Germinal center (tissue), 1 donor: Measurements from ENCODE around the gene NAV2.

Experiments
- DNase-seq: peaks from one replicate; pipeline ENCODE4 v3.0.0; 2012; ENCODE audit warnings: mixed read lengths, low spot score

NAV2 gene

GRCh38 chr11:19975414-19975990 lies 262.9 kb downstream of the NAV2 start:
- no peak for DNase-seq

DNA sequence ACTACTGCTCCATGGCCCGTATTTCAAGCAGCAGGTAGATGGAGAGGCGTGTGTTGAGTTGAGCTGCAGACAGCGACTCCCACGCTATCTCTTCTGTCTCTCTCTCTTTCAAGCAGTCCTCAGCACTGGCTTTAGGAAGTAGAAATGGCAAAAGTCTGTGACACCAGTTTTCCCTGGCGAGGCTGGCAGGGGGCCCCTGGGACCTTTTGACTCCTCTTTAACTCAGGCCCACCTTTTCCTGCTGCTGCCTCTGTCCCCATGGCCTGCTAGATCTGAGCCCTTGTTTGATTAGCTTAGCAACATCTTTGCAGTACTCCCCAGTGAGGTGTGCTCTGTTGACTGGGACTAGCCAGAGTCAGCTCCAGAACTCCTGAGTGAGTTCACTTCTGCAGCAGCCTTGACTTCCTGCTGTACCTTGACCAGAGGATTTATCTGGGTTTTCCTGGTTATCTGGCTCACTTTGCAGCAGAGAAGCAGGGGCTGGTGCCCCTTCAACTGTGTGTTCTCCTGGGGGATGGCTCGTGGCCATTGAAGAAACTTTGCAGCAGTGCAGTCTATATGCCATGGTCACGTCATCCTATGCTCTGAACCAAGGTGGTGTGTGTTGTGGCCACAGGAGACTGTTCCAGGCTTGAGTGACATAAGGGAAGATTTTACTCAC lies 263.8 kb downstream of the NAV2 start:
- DNase-seq, result no peak

GRCh38 chr11:19977941-19978340 lies 265.3 kb downstream of the NAV2 start:
- no peak for DNase-seq

GRCh38 chr11:19978668-19979518 lies 266.3 kb downstream of the NAV2 start:
- no peak for DNase-seq

- DNase-seq, result peak; percentile 72
These were observed 266.8 kb downstream of the NAV2 start for GRCh38 chr11:19979519-19979845.

GRCh38 chr11:19980388-19980787 lies 267.8 kb downstream of the NAV2 start:
- DNase-seq, result no peak

DNA sequence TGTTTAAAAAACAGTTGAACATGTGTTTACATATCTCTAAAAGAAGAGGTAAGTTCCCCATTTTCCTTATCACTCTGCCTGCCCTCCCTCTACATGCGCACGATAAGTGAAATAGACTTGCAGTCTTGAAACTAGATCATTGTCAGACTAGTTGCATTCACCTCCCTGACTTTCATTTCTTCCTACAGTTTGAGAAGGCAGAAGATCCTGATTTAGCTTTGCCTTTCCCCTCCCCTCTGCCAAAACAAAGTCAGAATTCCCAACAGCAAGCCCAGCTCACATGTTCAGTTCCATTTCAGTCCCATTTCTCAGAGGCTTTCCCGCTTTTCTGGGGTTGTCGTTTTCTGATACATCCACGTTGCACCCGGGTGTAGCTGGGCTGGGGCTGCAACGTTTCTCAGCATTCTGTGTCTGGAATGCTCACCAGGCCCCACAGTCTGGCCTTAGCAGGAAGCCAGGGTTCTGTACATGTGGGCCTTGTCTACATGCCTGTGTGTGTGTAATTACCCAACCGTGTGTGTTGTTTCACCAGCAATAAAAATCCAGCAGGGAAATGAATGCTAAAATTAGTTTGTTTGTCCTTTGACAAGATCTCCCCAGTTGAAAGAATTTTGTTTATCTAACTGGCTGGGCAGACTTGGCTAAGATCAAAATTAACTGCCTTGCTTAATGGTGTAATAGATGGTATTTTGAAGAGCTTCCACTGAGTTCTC lies 268.5 kb downstream of the NAV2 start:
- DNase-seq, result no peak

- no peak for DNase-seq
These were observed 270.3 kb downstream of the NAV2 start for GRCh38 chr11:19982774-19983495.

DNA sequence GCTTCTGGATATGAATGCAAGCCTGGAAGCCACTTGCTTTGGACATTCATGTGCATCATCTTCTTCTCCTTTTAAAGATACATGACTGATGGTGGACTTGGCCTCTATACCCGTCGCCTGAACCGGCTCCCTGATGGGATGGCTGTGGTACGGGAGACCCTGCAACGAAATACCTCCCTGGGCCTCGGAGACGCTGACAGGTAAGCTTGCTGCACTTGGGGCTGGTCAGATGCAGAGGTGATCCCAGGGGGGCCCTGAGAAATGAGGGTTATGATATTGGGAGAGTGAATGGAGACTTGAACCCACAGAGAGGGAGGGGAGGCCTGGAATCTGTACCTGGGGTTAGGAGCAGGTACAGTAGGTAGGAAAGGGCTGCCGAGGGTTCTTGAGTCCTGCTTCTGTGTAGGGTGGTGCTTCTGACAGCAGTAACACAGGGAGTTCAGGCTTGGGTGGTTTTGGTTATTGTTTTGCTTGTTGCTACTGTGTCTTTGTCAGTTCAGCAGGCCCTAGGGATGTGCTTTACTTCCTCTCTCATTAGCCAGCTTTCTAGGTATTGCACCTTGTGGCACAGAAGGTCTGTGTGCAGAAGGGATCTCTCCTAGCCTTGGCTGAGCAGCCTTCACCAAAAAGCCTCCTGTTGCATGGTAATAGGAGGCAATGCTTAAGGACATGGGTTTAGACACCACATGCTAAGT lies 271.6 kb downstream of the NAV2 start:
- no peak for DNase-seq

DNA sequence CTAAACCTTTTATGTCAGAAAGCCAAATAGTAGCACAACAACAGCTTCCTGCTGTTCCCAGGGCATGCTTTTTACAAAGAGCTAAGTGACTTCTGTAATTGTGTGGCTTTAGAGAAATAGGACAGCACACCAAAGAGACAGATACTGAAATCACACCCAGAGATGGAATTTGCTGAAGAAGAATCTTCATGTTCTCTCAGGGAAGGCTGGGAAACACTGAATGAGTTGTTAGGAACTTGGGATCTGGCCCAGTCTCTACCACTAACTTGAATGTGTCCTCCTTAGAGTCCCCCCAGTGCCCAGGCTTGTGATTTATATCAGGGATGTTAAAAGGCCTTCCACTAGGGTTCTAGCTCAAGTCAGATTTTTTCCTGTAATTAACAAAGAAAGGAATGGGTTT lies 272.5 kb downstream of the NAV2 start:
- no peak for DNase-seq

DNA sequence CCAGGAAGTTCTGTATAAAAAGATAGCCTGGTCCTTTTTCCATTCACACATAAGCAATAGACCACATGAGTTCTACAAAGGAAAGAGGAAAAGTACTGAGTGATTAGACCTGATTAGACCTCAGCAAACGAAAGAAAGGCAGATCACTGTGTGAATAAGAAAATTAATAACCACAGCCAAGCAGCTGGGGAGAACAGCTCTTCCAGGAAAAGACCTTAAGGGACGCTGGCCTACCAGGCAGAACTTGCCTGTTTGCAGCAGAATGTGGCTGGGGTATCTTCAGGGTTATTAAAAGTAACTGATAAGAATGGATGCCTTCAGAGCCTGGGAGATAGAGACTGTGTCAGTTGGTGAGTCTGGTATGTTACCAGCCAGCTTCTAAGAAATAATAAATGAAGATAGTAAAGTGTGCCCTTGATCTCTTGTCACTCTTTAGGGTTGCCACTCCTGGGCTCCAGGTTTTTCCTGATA lies 274.7 kb downstream of the NAV2 start:
- DNase-seq, result no peak

DNA sequence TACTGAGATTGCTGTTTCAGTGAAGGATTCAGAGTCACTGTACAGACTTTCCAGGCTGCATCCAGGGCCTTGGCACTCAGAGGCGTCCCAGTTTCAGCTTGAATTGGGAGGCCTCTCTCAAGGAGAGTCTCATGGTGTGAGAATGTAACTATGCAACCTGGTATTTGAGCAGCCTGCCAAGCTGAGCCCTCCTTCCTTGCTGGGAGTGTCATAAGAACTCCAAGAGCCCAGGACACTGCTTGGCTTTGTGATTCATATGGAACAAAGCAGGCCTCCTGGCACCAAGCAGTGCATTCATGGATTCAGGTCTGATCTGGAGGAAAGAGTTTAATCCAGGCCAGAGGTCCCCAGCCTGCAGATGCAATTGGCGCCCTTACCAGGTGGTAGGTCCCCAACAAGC lies 276.0 kb downstream of the NAV2 start:
- DNase-seq, result no peak

GRCh38 chr11:19989191-19989590 lies 276.6 kb downstream of the NAV2 start:
- DNase-seq, result no peak

GRCh38 chr11:19992162-19992561 lies 279.5 kb downstream of the NAV2 start:
- no peak for DNase-seq

GRCh38 chr11:19992998-19993397 lies 280.4 kb downstream of the NAV2 start:
- DNase-seq, result no peak

DNA sequence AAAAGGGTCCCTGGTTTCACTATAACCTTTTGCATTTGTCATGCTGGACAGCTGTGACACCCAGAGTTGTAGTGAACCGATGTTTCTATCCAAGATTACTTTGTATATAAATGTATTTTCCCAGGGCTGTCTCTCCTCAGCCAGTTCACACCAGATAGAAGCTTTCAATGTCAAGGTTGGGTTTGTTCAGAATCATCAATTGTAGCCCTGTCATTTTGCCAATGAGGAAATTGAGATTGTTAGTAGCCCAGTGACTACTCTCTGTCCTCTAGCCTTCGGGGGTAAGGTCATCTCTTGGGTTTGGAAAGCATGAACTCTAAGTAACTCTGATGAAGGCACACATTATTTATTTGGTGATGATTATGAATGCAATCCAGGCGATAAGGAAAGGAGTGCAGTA lies 282.0 kb downstream of the NAV2 start:
- DNase-seq, result no peak

- DNase-seq, result no peak
These were observed 282.5 kb downstream of the NAV2 start for GRCh38 chr11:19995145-19995544.

- DNase-seq, result no peak
These were observed 283.9 kb downstream of the NAV2 start for GRCh38 chr11:19996571-19996970.

GRCh38 chr11:20000022-20000350 lies 287.3 kb downstream of the NAV2 start:
- DNase-seq, result no peak

DNA sequence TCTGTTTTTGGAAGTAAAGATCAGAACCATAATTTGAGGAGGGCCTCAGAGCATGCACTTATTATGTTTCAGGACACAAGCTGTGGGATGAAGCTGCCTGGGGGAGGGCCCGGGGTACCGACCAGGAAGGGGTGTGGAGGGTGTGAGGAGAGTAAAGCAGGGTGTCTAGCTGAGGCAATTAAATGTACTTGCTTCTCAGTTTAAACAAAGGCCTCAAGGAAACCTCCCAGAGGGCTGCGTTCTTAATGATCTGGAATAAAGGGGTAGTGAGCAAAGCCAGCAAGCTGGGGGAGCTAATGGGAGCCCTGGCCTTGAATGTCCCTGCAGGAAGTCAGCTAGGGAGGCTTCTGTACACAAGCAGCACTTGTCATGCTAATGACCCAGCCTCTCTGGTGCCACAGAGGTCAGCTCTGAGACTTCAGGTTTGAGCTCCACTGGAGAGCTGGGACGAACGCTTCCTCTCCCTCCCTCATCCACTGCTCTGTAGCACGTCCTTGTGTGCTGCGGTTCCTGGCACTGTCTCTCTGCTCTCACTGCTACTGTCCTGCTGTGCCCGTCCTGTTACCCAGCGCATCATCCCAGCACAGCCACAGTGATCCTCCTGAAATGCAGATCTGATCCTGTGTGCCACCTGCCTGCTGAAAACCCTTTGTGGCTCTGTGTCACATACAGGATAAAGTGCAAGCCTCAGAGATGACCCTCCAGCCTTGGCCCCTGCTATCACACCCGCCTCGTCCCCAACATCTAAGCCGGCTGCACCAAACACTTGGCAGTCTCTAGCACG lies 287.9 kb downstream of the NAV2 start:
- DNase-seq, result no peak
